HepG2 (cell line): ENCODE data around the gene OR5L1. TPM values are rescaled to one million over a fixed set of nuclear protein-coding genes. Genes with fewer than 3 reads are reported as not detected.
A peak's percentile ranks its signal among the peaks of the same experiment; 100 is the strongest.

Source experiments
- ATAC-seq: fragments of 200-7000 bp; cut with Tn5 transposase; 3 replicates; pipeline ENCODE4 v1.9.1; 2020; ENCODE audit warnings: mild to moderate bottlenecking, moderate library complexity
- BruUV-seq: library from RNA; stranded (reverse); fragments of 400-500 nt; replicated peaks from 2 replicates; lab custom pipeline; 2021; lab: Mats Ljungman, UMichigan
- CTCF ChIA-PET: fragments of 300-600 bp; formaldehyde crosslinking; extraction: SDS; loops from one replicate; lab custom pipeline; 2021; ENCODE audit warnings: low total read pairs, inconsistent platforms, low intra/inter-chr PET ratio; lab: Yijun Ruan, JAX
- POLR2A ChIA-PET: fragments of 350-600 bp; sonication (Branson Sonifier 250); formaldehyde crosslinking; loops from one replicate; lab custom pipeline; 2020; ENCODE audit warnings: antibody characterized with exemption, inconsistent platforms; lab: Yijun Ruan, JAX
- DNase-seq: peaks from one replicate; pipeline ENCODE4 v3.0.0-alpha.2; 2015; ENCODE audit warnings: low spot score
- FAIRE-seq: peaks from 3 replicates; lab custom pipeline; 2011; peaks lifted over from hg19 to GRCh38; lab: Jason Lieb, UNC
- H2AFZ ChIP-seq: one replicate; pipeline ENCODE4 v1.6.1; 2011; ENCODE audit warnings: low read length, inconsistent platforms
- H3K27ac ChIP-seq: fragments of 300-600 bp; 3 replicates; pipeline ENCODE4 v1.8.0; 2011; ENCODE audit warnings: mixed run types, mild to moderate bottlenecking, mixed read lengths, low read length, inconsistent platforms; ENCODE audit not compliant: insufficient read depth; ENCODE audit errors: extremely low read length
- H3K27me3 ChIP-seq, 2 experiments: fragments of 200-600 bp in 1 of 2; 2 replicates in 1 of 2; 3 replicates in 1 of 2; pipeline versions ENCODE4 v1.6.0 to v1.8.0; 2011; ENCODE audit warnings: low read length in 2 of 2, mild to moderate bottlenecking in 2 of 2, moderate library complexity in 2 of 2, inconsistent platforms in 1 of 2; ENCODE audit not compliant: insufficient read depth in 2 of 2, control insufficient read depth in 1 of 2
- H3K36me3 ChIP-seq, 2 experiments: fragments of 200-600 bp in 1 of 2; replicated peaks in 1 of 2; 2 replicates in 1 of 2; 3 replicates in 1 of 2; pipeline versions ENCODE4 v1.5.1 to v1.8.0; 2011; ENCODE audit warnings: low read length in 2 of 2, inconsistent platforms in 1 of 2; ENCODE audit not compliant: insufficient read depth in 2 of 2, control insufficient read depth in 1 of 2
- H3K4me1 ChIP-seq: 2 replicates; pipeline ENCODE4 v1.5.1; 2012; ENCODE audit warnings: low read length, inconsistent platforms; ENCODE audit not compliant: insufficient read depth
- H3K4me2 ChIP-seq: 2 replicates; pipeline ENCODE4 v1.6.0; 2011; ENCODE audit warnings: low read depth, low read length, inconsistent platforms
- H3K4me3 ChIP-seq, 3 experiments: fragments of 200-600 bp in 1 of 3; sonication (generic), shearing (Covaris generic) in 1 of 3; replicated peaks in 1 of 3; 2 replicates each; pipeline ENCODE4 v1.5.1; 2011 to 2016; ENCODE audit warnings: low read length in 3 of 3, inconsistent platforms in 2 of 3, low read depth in 2 of 3, mild to moderate bottlenecking in 2 of 3, control low read depth in 1 of 3, mixed read lengths in 1 of 3; ENCODE audit not compliant: insufficient read depth in 1 of 3
- H3K79me2 ChIP-seq: one replicate; pipeline ENCODE4 v1.6.1; 2011; ENCODE audit warnings: low read length, inconsistent platforms; ENCODE audit not compliant: insufficient read depth
- H3K9ac ChIP-seq: 2 replicates; pipeline ENCODE4 v1.6.0; 2011; ENCODE audit warnings: mild to moderate bottlenecking, low read depth, low read length, inconsistent platforms; ENCODE audit not compliant: insufficient read depth
- H3K9me3 ChIP-seq: 2 replicates; pipeline ENCODE4 v1.5.1; 2012; ENCODE audit warnings: mild to moderate bottlenecking, low read length
- H4K20me1 ChIP-seq: 2 replicates; pipeline ENCODE4 v1.6.0; 2011; ENCODE audit warnings: inconsistent platforms, mild to moderate bottlenecking, low read length, moderate library complexity; ENCODE audit not compliant: insufficient read depth
- DMAP1 ChIP-seq: IDR thresholded peaks from 2 replicates; pipeline ENCODE4 v1.6.1; 2016
- HDAC2 ChIP-seq: sonication (generic); formaldehyde crosslinking; IDR thresholded peaks from 2 replicates; pipeline ENCODE4 v1.4.0; 2020; ENCODE audit warnings: missing genetic modification reagents
- MAFF ChIP-seq: IDR thresholded peaks from 2 replicates; pipeline ENCODE4 v1.6.1; 2011; ENCODE audit warnings: low read depth, low read length, improper control_type of control experiment
- MAFK ChIP-seq, 2 experiments: IDR thresholded peaks in 1 of 2; conservative IDR thresholded peaks in 1 of 2; 2 replicates each; pipeline ENCODE4 v1.6.1; 2011; ENCODE audit warnings: improper control_type of control experiment in 2 of 2, low read length in 2 of 2
- SKI ChIP-seq: fragments of 450-650 bp; IDR thresholded peaks from one replicate; pipeline ENCODE4 v1.6.1; 2018; ENCODE audit warnings: mild to moderate bottlenecking; ENCODE audit not compliant: partially characterized antibody
- WGBS: methylation state at CpG from one replicate; pipeline ENCODE4 v1.1.6; 2017; ENCODE audit warnings: low lambda C conversion rate; 5-methylcytosine and 5-hydroxymethylcytosine counted together
- in situ Hi-C: cut with HindIII; loops from 2 replicates; pipeline ENCODE4 v1.10.0; 2017; ENCODE audit warnings: low pct_unique_long_range_greater_than_20kb; ENCODE audit not compliant: extremely low pct_ligation_motif_present
- intact Hi-C: fragments of 100-400 bp; cut with micrococcal nuclease; formaldehyde crosslinking; loops from one replicate; pipeline ENCODE4 v1.10.0; 2022; ENCODE audit not compliant: unreplicated experiment
- polyA plus RNA-seq, 8 experiments: library from polyadenylated mRNA; depleted of rRNA in 3 of 8; stranded (reverse) in 7 of 8; unstranded in 1 of 8; fragments of >200 nt; fragmentation: Illumina TruSeq in 4 of 8; extraction: Trizol in 4 of 8; gene quantifications; 2 replicates each; pipeline versions ENCODE4 v1.2.1 to v1.2.3, GENCODE V29; 2011 to 2016; ENCODE audit warnings: low read depth in 4 of 8, missing spikeins in 1 of 8, mixed read lengths in 1 of 8; ENCODE audit not compliant: insufficient read depth in 1 of 8
- total RNA-seq, 5 experiments: library from RNA; depleted of rRNA; stranded (reverse); fragments of >200 nt; fragmentation: Illumina TruSeq; extraction: Trizol; gene quantifications; 2 replicates each; pipeline ENCODE4 v1.2.3, GENCODE V29; 2016; ENCODE audit warnings: low read depth in 1 of 5
- TF ChIP-seq, protein P1 (sequence below): sonication (generic); formaldehyde crosslinking; IDR thresholded peaks from 2 replicates; pipeline ENCODE4 v1.4.0; 2020; ENCODE audit warnings: mild to moderate bottlenecking, missing genetic modification reagents
- TF ChIP-seq, protein P2 (sequence below): sonication (generic); formaldehyde crosslinking; conservative IDR thresholded peaks from 2 replicates; pipeline ENCODE4 v1.8.0; 2022; ENCODE audit warnings: low read depth, missing genetic modification reagents

Gene OR5L1
- total and polyA plus RNA-seq, 2 of the 13 experiments (the other 11 are each of a cell fraction or from before 2014, with no cell fraction given), result not detected

DNA sequence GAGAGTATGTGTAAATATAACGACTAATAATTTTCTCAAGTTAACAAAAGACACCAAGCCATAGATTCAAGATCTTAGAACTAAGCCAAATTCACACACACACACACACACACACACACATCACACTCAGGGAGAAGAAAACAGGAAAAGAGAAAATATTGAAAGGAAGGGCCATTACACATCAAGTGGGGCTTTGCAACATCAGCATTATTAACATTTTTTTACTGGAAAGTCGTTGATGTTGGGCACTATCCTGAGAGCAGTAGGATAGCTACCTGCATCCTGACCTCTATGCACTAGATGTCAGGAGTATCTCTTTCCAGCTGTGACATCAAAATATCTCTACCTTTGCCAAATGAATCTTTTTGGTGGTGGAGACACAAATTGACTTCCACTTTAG, 36.3 kb downstream of the OR5L1 start:
- WGBS, result 2% methylated on average over 2 of the region's 2 CpGs
- no peak overlapping the region for H3K4me3 ChIP-seq
- H3K79me2 ChIP-seq, result no peaks in the 10 kb centered on the region
- DNase-seq (no peak), ATAC-seq (no peak), FAIRE-seq (no peak)
- ChIA-PET CTCF (no interaction called here), POLR2A (no interaction called here)
- TF ChIP-seq, protein P1, sequence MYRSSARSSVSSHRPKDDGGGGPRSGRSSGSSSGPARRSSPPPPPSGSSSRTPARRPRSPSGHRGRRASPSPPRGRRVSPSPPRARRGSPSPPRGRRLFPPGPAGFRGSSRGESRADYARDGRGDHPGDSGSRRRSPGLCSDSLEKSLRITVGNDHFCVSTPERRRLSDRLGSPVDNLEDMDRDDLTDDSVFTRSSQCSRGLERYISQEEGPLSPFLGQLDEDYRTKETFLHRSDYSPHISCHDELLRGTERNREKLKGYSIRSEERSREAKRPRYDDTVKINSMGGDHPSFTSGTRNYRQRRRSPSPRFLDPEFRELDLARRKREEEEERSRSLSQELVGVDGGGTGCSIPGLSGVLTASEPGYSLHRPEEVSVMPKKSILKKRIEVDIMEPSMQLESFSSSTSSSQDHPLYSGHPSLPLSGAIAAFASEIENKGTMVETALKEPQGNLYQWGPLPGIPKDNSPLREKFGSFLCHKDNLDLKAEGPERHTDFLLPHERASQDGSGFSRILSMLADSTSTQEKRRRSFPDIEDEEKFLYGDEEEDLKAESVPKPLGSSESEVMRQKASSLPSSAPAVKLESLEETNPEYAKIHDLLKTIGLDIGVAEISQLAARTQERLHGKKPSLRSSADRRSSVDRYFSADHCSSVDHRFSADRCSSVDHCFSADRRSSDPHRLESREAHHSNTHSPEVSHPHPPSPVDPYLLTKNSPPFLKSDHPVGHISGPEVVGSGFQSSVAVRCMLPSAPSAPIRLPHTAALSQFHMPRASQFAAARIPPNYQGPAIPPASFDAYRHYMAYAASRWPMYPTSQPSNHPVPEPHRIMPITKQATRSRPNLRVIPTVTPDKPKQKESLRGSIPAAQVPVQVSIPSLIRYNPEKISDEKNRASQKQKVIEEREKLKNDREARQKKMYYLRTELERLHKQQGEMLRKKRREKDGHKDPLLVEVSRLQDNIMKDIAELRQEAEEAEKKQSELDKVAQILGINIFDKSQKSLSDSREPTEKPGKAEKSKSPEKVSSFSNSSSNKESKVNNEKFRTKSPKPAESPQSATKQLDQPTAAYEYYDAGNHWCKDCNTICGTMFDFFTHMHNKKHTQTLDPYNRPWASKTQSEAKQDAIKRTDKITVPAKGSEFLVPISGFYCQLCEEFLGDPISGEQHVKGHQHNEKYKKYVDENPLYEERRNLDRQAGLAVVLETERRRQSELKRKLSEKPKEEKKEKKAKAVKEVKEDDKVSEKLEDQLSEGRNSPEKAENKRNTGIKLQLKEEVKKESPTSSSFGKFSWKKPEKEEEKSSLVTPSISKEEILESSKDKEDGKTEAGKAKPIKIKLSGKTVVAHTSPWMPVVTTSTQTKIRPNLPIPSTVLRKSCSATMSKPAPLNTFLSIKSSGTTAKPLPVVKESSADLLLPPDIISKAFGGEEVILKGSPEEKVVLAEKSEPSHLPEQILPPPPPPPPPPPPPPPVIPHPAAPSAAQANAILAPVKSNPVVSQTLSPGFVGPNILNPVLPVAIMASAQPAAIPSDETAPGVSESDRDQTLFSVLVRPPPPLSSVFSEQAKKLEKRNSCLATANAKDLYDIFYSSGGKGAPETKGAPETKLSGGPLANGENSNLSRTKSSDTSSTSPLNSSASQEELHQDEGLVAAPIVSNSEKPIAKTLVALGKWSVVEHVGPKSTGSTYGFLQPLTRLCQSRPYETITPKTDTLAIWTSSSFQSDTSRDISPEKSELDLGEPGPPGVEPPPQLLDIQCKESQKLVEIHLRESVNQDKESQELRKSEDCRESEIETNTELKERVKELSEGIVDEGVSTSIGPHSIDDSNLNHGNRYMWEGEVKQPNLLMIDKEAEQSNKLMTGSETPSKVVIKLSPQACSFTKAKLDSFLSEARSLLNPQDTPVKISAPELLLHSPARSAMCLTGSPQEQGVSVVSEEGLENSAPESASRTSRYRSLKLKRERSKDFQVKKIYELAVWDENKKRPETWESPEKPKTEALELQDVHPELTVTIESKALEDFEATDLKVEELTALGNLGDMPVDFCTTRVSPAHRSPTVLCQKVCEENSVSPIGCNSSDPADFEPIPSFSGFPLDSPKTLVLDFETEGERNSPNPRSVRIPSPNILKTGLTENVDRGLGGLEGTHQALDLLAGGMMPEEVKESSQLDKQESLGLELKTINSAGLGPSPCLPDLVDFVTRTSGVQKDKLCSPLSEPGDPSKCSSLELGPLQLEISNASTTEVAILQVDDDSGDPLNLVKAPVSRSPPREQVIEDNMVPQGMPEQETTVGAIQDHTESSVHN (CRISPR knock-in tag), result no peak
- TF ChIP-seq SKI (no peak), MAFK (conservative IDR thresholded peaks at IDR 0.05 in 1 of 2, IDR thresholded peaks at IDR 0.05 in 1 of 2; ENCODE audit: low read length in 2 of 2) (peak; percentile 32 to 74; a peak in 2 of 4 replicates), HDAC2 (no peak), MAFF (peak; percentile 44; the same call in 1 of the 2 replicates), DMAP1 (CRISPR knock-in tag) (no peak)
- TF ChIP-seq, protein P2, sequence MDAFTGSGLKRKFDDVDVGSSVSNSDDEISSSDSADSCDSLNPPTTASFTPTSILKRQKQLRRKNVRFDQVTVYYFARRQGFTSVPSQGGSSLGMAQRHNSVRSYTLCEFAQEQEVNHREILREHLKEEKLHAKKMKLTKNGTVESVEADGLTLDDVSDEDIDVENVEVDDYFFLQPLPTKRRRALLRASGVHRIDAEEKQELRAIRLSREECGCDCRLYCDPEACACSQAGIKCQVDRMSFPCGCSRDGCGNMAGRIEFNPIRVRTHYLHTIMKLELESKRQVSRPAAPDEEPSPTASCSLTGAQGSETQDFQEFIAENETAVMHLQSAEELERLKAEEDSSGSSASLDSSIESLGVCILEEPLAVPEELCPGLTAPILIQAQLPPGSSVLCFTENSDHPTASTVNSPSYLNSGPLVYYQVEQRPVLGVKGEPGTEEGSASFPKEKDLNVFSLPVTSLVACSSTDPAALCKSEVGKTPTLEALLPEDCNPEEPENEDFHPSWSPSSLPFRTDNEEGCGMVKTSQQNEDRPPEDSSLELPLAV (CRISPR knock-in tag), result no peak
- BruUV-seq, result no TSS peak
- H3K4me1 ChIP-seq, result no peaks in the 10 kb centered on the region
- in situ Hi-C loops (no loop called here), intact Hi-C loops (no loop called here)
- H3K4me2 ChIP-seq, result no peak overlapping the region
- peaks cover 23% of the 10 kb centered on the region for H3K9me3 ChIP-seq
- H3K27ac ChIP-seq, result no peak overlapping the region
- no peaks in the 10 kb centered on the region for H4K20me1 ChIP-seq
- no peaks in the 10 kb centered on the region for H3K27me3 ChIP-seq
- no peak overlapping the region for H3K9ac ChIP-seq
- H3K36me3 ChIP-seq, result no peaks in the 10 kb centered on the region
- H2AFZ ChIP-seq, result no peak overlapping the region
